ENCODE data around the gene CNGB1. TPM values are rescaled to one million over a fixed set of nuclear protein-coding genes. Genes with fewer than 3 reads are reported as not detected.

CNGB1 gene
- polyA plus RNA-seq, 1 of the 3 experiments (the other 2 are of a cell fraction): 0.05 TPM

DNA sequence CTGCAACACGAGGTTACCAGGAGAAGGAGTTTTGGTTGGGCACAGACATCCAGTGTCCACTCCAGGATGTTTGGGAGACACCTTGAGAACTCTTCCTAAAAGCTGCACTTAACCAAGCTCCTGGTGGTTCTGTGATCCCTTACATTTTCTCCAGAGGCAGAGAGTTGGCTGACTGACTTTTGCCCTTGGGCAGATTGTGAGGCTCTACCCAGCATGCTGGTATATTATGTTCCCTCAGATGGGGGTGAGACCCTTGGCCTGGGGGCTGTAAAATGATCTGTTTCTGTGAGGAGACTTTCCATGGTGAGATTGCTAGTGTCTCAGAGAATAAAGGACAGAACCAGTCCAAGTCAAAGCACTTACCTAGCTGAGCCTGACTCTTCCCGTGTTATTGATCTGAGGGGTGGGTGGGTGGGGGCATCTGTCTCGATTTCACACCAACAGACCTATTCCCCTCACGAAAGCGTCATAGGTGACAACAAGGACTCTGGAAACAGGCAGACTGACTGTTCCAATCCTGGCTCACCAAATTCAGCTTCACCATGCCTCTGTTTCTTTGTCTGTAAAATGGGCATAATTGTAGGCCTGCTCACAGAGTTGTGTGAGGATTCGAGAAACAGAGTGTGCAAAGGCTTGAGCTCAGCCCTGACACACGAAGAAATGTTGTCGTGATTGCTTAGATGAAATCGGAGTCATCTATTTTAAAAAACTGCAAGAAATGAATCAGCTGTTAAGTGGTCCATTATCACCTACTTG lies 42.5 kb upstream of the CNGB1 start:
- POLR2A ChIA-PET: no interaction called here
- WGBS (ENCODE audit: low lambda C conversion rate): 85% methylated on average over 8 of the region's 9 CpGs

More for the DNA sequence above, 42.5 kb upstream of the CNGB1 start:
- Histone ChIP-seq H3K9ac (no peak overlapping the region), H3K27ac (ENCODE audit: low read depth in 2 of 2, low read length in 1 of 2) (no peak overlapping the region), H2AFZ (ENCODE audit: low read depth) (no peak overlapping the region), H4K20me1 (ENCODE audit: insufficient read depth) (no peaks in the 10 kb centered on the region), H3K27me3 (ENCODE audit: insufficient read depth) (no peaks in the 10 kb centered on the region), H3K79me2 (ENCODE audit: insufficient read depth) (peaks cover 10% of the 10 kb centered on the region; the same call in 1 of the 2 replicates), H3K4me1 (ENCODE audit: control insufficient read depth in 1 of 2, insufficient read depth in 2 of 2, low read depth in 1 of 2, low read length in 1 of 2) (peaks cover 0 to 11% of the 10 kb centered on the region in 2 experiments; a peak in 2 of 4 replicates), H3K9me3 (no peaks in the 10 kb centered on the region), H3K36me3 (replicated peaks in 1 of 2; ENCODE audit: control insufficient read depth in 1 of 2, insufficient read depth in 2 of 2, low read length in 1 of 2) (peaks cover 7 to 33% of the 10 kb centered on the region in 2 experiments), H3F3A (replicated peaks; ENCODE audit: insufficient read depth) (no peaks in the 10 kb centered on the region), H3K4me3 (ENCODE audit: low read depth in 2 of 2, low read length in 1 of 2) (no peak overlapping the region), H3K4me2 (no peak overlapping the region), H3K9me2 (no peaks in the 10 kb centered on the region)
- TF ChIP-seq SMC3 (IDR thresholded peaks at IDR 0.05; ENCODE audit: low read depth, low read length) (no peak), RXRA (IDR thresholded peaks at IDR 0.05; ENCODE audit: borderline replicate concordance, low read depth) (no peak), MEF2A (IDR thresholded peaks at IDR 0.05; ENCODE audit: borderline replicate concordance, low read depth) (no peak), MAX (IDR thresholded peaks at IDR 0.05; ENCODE audit: low read depth) (no peak), GABPA (IDR thresholded peaks at IDR 0.05; ENCODE audit: low read depth) (no peak), TEAD4 (IDR thresholded peaks at IDR 0.05; ENCODE audit: borderline replicate concordance, insufficient read depth) (no peak), RAD21 (IDR thresholded peaks at IDR 0.05; ENCODE audit: low read length) (no peak), RFX5 (IDR thresholded peaks at IDR 0.05; ENCODE audit: low read length) (no peak), TAF1 (IDR thresholded peaks at IDR 0.05; ENCODE audit: borderline replicate concordance, low read depth, low read length) (no peak), SIN3A (IDR thresholded peaks at IDR 0.05; ENCODE audit: borderline replicate concordance, low read depth, low read length) (no peak)
- TF ChIP-seq, protein P1, sequence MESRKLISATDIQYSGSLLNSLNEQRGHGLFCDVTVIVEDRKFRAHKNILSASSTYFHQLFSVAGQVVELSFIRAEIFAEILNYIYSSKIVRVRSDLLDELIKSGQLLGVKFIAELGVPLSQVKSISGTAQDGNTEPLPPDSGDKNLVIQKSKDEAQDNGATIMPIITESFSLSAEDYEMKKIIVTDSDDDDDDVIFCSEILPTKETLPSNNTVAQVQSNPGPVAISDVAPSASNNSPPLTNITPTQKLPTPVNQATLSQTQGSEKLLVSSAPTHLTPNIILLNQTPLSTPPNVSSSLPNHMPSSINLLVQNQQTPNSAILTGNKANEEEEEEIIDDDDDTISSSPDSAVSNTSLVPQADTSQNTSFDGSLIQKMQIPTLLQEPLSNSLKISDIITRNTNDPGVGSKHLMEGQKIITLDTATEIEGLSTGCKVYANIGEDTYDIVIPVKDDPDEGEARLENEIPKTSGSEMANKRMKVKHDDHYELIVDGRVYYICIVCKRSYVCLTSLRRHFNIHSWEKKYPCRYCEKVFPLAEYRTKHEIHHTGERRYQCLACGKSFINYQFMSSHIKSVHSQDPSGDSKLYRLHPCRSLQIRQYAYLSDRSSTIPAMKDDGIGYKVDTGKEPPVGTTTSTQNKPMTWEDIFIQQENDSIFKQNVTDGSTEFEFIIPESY (IDR thresholded peaks at IDR 0.05; ENCODE audit: borderline replicate concordance, low read depth): no peak
- TF ChIP-seq, protein P2, sequence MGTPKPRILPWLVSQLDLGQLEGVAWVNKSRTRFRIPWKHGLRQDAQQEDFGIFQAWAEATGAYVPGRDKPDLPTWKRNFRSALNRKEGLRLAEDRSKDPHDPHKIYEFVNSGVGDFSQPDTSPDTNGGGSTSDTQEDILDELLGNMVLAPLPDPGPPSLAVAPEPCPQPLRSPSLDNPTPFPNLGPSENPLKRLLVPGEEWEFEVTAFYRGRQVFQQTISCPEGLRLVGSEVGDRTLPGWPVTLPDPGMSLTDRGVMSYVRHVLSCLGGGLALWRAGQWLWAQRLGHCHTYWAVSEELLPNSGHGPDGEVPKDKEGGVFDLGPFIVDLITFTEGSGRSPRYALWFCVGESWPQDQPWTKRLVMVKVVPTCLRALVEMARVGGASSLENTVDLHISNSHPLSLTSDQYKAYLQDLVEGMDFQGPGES (IDR thresholded peaks at IDR 0.05; ENCODE audit: low read depth, low read length): no peak
- TF ChIP-seq, protein P3, sequence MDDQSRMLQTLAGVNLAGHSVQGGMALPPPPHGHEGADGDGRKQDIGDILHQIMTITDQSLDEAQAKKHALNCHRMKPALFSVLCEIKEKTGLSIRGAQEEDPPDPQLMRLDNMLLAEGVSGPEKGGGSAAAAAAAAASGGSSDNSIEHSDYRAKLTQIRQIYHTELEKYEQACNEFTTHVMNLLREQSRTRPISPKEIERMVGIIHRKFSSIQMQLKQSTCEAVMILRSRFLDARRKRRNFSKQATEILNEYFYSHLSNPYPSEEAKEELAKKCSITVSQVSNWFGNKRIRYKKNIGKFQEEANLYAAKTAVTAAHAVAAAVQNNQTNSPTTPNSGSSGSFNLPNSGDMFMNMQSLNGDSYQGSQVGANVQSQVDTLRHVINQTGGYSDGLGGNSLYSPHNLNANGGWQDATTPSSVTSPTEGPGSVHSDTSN (IDR thresholded peaks at IDR 0.05): no peak
- no peak for DNase-seq
- CTCF ChIA-PET: interaction anchor here (0.7 to 8.5 kb wide), 9 partner anchors 10 to 258 kb away, joined by 3 to 80 read pairs (median 4); partner anchors contain the start of genes CFAP20 and USB1

Measured in SK-N-SH (cell line).